ENCODE measurements around the gene RPN2. TPM values are rescaled to one million over a fixed set of nuclear protein-coding genes. Genes with fewer than 3 reads are reported as not detected.

Gene RPN2
- total RNA-seq, 6 experiments from 2014 or later, result 261 to 304 (median 270) TPM

DNA sequence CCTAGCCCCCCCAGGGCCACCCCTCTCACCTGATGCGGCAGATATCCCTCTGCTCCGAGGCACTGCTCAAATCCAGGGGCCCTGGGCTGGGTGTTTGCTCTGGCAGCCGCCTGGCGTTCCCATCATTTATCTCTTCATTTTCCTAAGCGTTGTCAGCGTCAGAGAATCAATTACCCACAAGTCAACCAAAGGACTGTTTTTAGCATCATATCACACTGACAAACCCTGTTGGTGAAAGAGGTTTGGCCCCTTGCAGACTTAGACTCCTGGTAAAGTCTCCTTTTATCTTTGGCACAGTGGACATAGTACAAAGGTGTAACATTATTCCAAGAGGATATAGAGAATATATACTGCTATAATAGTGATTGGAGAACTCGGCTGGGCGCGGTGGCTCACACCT, 82.6 kb downstream of the RPN2 start, which contains the start of gene GHRH:
Gene GHRH (minus strand): TSS at position 101 of the 400 bp plus-strand sequence. CDS start 4,925 bp downstream, outside the sequence.
- no peak within 1 kb of the TSS for H3K27ac Mint-ChIP-seq

DNA sequence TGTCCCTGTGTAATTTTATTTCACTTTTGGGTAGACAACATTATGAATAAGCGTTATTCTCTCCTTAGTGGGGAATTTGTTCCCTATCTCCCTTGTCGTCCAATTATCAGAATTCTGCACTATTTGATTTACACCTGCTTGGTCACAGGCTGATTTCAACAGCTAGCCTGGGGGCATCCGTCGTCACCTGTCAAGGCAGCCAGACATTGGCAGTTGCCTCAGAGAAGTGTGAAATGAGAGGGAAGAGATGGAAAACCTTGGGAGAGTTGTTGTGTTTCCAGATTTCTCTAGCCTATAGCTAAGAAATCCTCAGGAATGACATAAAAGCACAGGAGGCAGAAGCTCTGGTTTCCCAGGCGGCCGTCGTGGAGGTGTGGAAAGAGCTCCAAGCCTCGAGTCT, 83.4 kb downstream of the RPN2 start:
- DNase-seq, result no peak
- Mint-ChIP-seq H3K4me3 (no peak overlapping the region), H3K4me1 (ENCODE audit: low read depth) (no peaks in the 10 kb centered on the region), H3K9me3 (no peaks in the 10 kb centered on the region), H3K36me3 (ENCODE audit: low read depth) (no peaks in the 10 kb centered on the region), H3K27me3 (ENCODE audit: insufficient read depth) (peaks cover 47% of the 10 kb centered on the region), H3K27ac (no peak overlapping the region)
- TF ChIP-seq, protein P1, sequence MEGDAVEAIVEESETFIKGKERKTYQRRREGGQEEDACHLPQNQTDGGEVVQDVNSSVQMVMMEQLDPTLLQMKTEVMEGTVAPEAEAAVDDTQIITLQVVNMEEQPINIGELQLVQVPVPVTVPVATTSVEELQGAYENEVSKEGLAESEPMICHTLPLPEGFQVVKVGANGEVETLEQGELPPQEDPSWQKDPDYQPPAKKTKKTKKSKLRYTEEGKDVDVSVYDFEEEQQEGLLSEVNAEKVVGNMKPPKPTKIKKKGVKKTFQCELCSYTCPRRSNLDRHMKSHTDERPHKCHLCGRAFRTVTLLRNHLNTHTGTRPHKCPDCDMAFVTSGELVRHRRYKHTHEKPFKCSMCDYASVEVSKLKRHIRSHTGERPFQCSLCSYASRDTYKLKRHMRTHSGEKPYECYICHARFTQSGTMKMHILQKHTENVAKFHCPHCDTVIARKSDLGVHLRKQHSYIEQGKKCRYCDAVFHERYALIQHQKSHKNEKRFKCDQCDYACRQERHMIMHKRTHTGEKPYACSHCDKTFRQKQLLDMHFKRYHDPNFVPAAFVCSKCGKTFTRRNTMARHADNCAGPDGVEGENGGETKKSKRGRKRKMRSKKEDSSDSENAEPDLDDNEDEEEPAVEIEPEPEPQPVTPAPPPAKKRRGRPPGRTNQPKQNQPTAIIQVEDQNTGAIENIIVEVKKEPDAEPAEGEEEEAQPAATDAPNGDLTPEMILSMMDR (IDR thresholded peaks at IDR 0.05), result no peak

More for the DNA sequence above, 82.6 kb downstream of the RPN2 start, which contains the start of gene GHRH:
- DNase-seq, result no peak
- Mint-ChIP-seq H3K4me1 (ENCODE audit: low read depth) (no peaks in the 10 kb centered on the region), H3K36me3 (ENCODE audit: low read depth) (no peaks in the 10 kb centered on the region), H3K4me3 (no peak within 1 kb of the TSS), H3K9me3 (no peaks in the 10 kb centered on the region), H3K27me3 (ENCODE audit: insufficient read depth) (peaks cover 43% of the 10 kb centered on the region)
- TF ChIP-seq, protein P1 (IDR thresholded peaks at IDR 0.05), result no peak

DNA sequence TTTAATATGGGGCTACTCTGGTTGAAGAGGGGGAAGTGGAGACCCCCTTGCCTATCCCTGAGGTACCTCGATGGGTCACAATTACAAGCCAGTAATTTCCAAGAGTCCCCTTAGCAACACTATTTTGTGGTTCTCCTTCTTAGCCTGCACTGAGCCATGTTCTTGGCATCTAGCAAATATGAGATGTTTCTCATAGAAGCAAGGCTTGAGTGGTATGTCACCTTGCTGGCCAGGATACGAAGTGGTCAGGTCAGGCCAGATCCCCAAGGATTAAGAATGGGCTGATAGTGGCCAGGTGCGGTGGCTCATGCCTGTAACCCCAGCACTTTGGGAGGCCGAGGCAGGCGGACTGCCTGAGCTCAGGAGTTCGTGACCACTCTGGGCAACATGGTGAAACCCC, 84.6 kb downstream of the RPN2 start:
- Mint-ChIP-seq H3K27ac (no peak overlapping the region), H3K4me1 (ENCODE audit: low read depth) (no peaks in the 10 kb centered on the region), H3K4me3 (no peak overlapping the region), H3K27me3 (ENCODE audit: insufficient read depth) (peaks cover 41% of the 10 kb centered on the region), H3K9me3 (no peaks in the 10 kb centered on the region), H3K36me3 (ENCODE audit: low read depth) (no peaks in the 10 kb centered on the region)
- DNase-seq, result no peak
- TF ChIP-seq, protein P1 (IDR thresholded peaks at IDR 0.05), result no peak

DNA sequence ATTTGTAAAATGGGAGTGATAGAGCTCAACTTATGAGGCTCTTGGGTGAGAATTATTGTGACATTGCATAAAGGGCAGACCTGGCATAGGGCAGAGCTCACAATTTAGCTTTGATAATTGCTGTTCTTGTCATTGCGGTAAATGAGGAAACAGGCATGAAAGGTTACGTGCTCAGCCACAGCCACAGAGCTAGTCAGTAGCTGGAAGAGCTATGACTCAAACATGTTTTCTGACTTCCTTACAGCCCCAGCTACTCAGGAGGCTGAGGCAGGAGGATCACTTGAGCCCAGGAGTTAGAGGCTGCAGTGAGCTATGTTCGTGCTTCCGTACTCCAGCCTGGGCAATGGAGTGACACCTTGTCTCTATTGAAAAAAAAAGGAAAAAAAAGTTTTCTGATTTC, 86.0 kb downstream of the RPN2 start:
- no peaks in the 10 kb centered on the region for H3K9me3 Mint-ChIP-seq
- TF ChIP-seq, protein P1 (IDR thresholded peaks at IDR 0.05), result no peak
- H3K36me3 Mint-ChIP-seq (ENCODE audit: low read depth), result no peaks in the 10 kb centered on the region
- peaks cover 29% of the 10 kb centered on the region for H3K27me3 Mint-ChIP-seq (ENCODE audit: insufficient read depth)
- H3K27ac Mint-ChIP-seq, result no peak overlapping the region
- no peaks in the 10 kb centered on the region for H3K4me1 Mint-ChIP-seq (ENCODE audit: low read depth)
- no peak for DNase-seq
- H3K4me3 Mint-ChIP-seq, result no peak overlapping the region

DNA sequence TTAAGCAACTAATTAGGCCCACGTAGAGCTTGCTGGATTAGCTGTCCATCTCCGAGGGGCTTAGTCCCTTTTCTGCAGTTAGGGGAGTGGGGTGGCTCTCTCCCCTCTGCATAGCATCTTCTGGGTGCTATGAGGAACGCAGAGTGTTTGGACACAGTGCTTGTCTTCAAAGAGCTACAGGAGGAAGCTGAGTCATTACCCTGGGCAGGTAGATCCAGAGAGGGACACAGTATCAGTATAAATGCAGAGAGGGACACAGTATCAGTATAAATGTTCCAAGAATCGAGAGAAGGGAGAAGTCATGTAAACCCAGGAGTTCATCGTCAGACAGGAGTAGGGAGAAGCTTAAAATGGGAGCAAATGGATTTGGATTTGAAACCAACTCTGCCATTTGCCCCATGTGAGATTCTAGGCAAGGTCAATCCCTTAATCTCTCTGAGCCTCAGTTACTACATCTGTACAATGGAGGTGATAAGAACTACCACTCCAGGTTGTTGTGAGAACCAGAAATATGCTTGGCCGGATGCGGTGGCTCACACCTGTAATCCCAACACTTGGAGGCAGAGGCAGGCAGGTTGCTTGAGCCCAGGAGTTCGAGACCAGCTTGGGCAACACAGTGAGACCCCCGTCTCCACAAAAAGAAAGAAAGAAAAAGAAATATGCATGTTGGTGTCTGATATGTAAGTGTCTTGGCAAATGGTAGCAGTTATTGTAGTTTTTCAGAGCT, 88.0 kb downstream of the RPN2 start:
- H3K4me3 Mint-ChIP-seq, result no peak overlapping the region

More for the DNA sequence above, 88.0 kb downstream of the RPN2 start:
- Mint-ChIP-seq H3K27me3 (ENCODE audit: insufficient read depth) (peaks cover 15% of the 10 kb centered on the region), H3K9me3 (no peaks in the 10 kb centered on the region), H3K27ac (no peak overlapping the region), H3K36me3 (ENCODE audit: low read depth) (no peaks in the 10 kb centered on the region), H3K4me1 (ENCODE audit: low read depth) (no peaks in the 10 kb centered on the region)
- TF ChIP-seq, protein P1 (IDR thresholded peaks at IDR 0.05), result no peak
- DNase-seq, result no peak
